22Rv1 (cell line): ENCODE data around the gene SPRN.

Experiments
- CTCF ChIP-seq: fragments of 450-650 bp; IDR thresholded peaks from 2 replicates; pipeline ENCODE4 v1.5.1; 2017; ENCODE audit warnings: mild to moderate bottlenecking
- ZFX ChIP-seq: fragments of 450-650 bp; IDR thresholded peaks from 2 replicates; pipeline ENCODE4 v1.6.1; 2017; ENCODE audit warnings: antibody characterized with exemption, borderline replicate concordance

GRCh38 chr10:133391249-133391635 lies 33.2 kb downstream of the SPRN start:
- TF ChIP-seq CTCF (no peak), ZFX (no peak)
